A673 (cell line): ENCODE data around the gene CNTN3. TPM values are rescaled to one million over a fixed set of nuclear protein-coding genes. Genes with fewer than 3 reads are reported as not detected.

Experiments used
- BruUV-seq: library from RNA; stranded (reverse); fragments of 400-500 nt; replicated peaks from 2 replicates; lab custom pipeline; 2021; lab: Mats Ljungman, UMichigan
- CTCF ChIA-PET: fragments of 300-600 bp; sonication (Branson Sonifier 250); formaldehyde crosslinking; loops from one replicate; lab custom pipeline; 2022; ENCODE audit warnings: antibody characterized with exemption; lab: Charles Lee
- POLR2A ChIA-PET: fragments of 300-600 bp; sonication (Branson Sonifier 250); formaldehyde crosslinking; loops from one replicate; lab custom pipeline; 2022; ENCODE audit warnings: antibody characterized with exemption; ENCODE audit not compliant: low non-redundant PET; lab: Charles Lee
- DNase-seq: peaks from one replicate; pipeline ENCODE4 v3.0.0-alpha.2; 2015; ENCODE audit warnings: low spot score
- H3K27ac ChIP-seq: fragments of 200-600 bp; sonication (generic); 2 replicates; pipeline ENCODE4 v1.5.1; 2016; ENCODE audit warnings: mixed run types, low read depth, mild to moderate bottlenecking, mixed read lengths, antibody characterized with exemption, low read length; ENCODE audit not compliant: poor library complexity, severe bottlenecking
- H3K27me3 ChIP-seq: fragments of 200-600 bp; sonication (generic); replicated peaks from 2 replicates; pipeline ENCODE4 v1.6.1; 2017; ENCODE audit warnings: mixed run types, low read depth, mild to moderate bottlenecking, mixed read lengths, antibody characterized with exemption, low read length; ENCODE audit not compliant: insufficient read depth, poor library complexity
- H3K36me3 ChIP-seq: fragments of 200-600 bp; sonication (generic); 2 replicates; pipeline ENCODE4 v1.6.1; 2016; ENCODE audit warnings: mixed run types, mild to moderate bottlenecking, mixed read lengths, antibody characterized with exemption, low read length; ENCODE audit not compliant: insufficient read depth, poor library complexity, severe bottlenecking
- H3K4me1 ChIP-seq: fragments of 200-600 bp; sonication (generic); 2 replicates; pipeline ENCODE4 v1.6.1; 2017; ENCODE audit warnings: mixed run types, mild to moderate bottlenecking, mixed read lengths, antibody characterized with exemption, low read length; ENCODE audit not compliant: insufficient read depth, poor library complexity, severe bottlenecking
- H3K4me3 ChIP-seq: fragments of 200-600 bp; sonication (generic); 2 replicates; pipeline ENCODE4 v1.5.1; 2016; ENCODE audit warnings: low read depth, mixed run types, mild to moderate bottlenecking, mixed read lengths, low read length; ENCODE audit not compliant: poor library complexity, severe bottlenecking
- H3K9me3 ChIP-seq: fragments of 200-600 bp; sonication (generic); 2 replicates; pipeline ENCODE4 v1.6.1; 2016; ENCODE audit warnings: mixed run types, low read depth, mild to moderate bottlenecking, mixed read lengths, antibody characterized with exemption, low read length; ENCODE audit not compliant: poor library complexity, severe bottlenecking
- CTCF ChIP-seq: fragments of 300-800, 200-600 bp; sonication (generic); conservative IDR thresholded peaks from 2 replicates; pipeline ENCODE4 v1.5.1; 2017; ENCODE audit warnings: low read depth, mild to moderate bottlenecking, antibody characterized with exemption, low read length, moderate library complexity, mixed read lengths
- EZH2 ChIP-seq: fragments of 200-600 bp; sonication (generic); IDR thresholded peaks from 2 replicates; pipeline ENCODE4 v1.6.1; 2017; ENCODE audit warnings: borderline replicate concordance, low read depth, mild to moderate bottlenecking, mixed read lengths, antibody characterized with exemption, low read length; ENCODE audit not compliant: poor library complexity, severe bottlenecking
- intact Hi-C: fragments of 100-400 bp; cut with micrococcal nuclease; formaldehyde crosslinking; loops from one replicate; pipeline ENCODE4 v1.10.0; 2022; ENCODE audit not compliant: unreplicated experiment
- total RNA-seq: library from RNA; stranded (reverse); gene quantifications from 2 replicates; pipeline ENCODE4 v1.2.3, GENCODE V29; 2021

Gene CNTN3
- total RNA-seq, 1 experiment from 2014 or later, result 2.6 TPM

- no peak overlapping the region for H3K4me3 ChIP-seq
- POLR2A ChIA-PET, result no interaction called here
- no TSS peak for BruUV-seq
- no peak for DNase-seq
- no peaks in the 10 kb centered on the region for H3K4me1 ChIP-seq
- H3K36me3 ChIP-seq, result no peaks in the 10 kb centered on the region
- H3K27ac ChIP-seq, result no peak overlapping the region
- no peaks in the 10 kb centered on the region for H3K27me3 ChIP-seq
- no peak for TF ChIP-seq CTCF
- no peak for TF ChIP-seq EZH2
- H3K9me3 ChIP-seq, result no peaks in the 10 kb centered on the region
- CTCF ChIA-PET, result no interaction called here
- intact Hi-C loops, result no loop called here
Measured at GRCh38 chr3:74605437-74605836, 9.0 kb downstream of the CNTN3 start.

- Histone ChIP-seq H3K27me3 (no peaks in the 10 kb centered on the region), H3K9me3 (no peaks in the 10 kb centered on the region), H3K27ac (no peak overlapping the region), H3K4me3 (no peak overlapping the region), H3K4me1 (no peaks in the 10 kb centered on the region), H3K36me3 (no peaks in the 10 kb centered on the region)
- CTCF ChIA-PET, result no interaction called here
- intact Hi-C loops, result no loop called here
- no peak for TF ChIP-seq EZH2
- no peak for TF ChIP-seq CTCF
- no peak for DNase-seq
- BruUV-seq, result no TSS peak
- POLR2A ChIA-PET, result no interaction called here
Measured at GRCh38 chr3:74603292-74603691, 11.2 kb downstream of the CNTN3 start.

- no TSS peak for BruUV-seq
- H3K9me3 ChIP-seq, result no peaks in the 10 kb centered on the region
- H3K4me1 ChIP-seq, result no peaks in the 10 kb centered on the region
- intact Hi-C loops, result no loop called here
- no peaks in the 10 kb centered on the region for H3K36me3 ChIP-seq
- no peak overlapping the region for H3K27ac ChIP-seq
- no peak for TF ChIP-seq CTCF
- no peak for TF ChIP-seq EZH2
- no peak for DNase-seq
- CTCF ChIA-PET, result no interaction called here
- POLR2A ChIA-PET, result interaction anchor here (0.7 kb wide), 1 partner anchor 330 kb away, joined by 3 read pairs; no protein-coding TSS in a partner anchor
- no peaks in the 10 kb centered on the region for H3K27me3 ChIP-seq
- H3K4me3 ChIP-seq, result no peak overlapping the region
Measured at GRCh38 chr3:74602471-74602870, 12.0 kb downstream of the CNTN3 start.
